ENCODE results near the gene C2CD4D. TPM values are rescaled to one million over a fixed set of nuclear protein-coding genes. Genes with fewer than 3 reads are reported as not detected.

Gene C2CD4D
- total RNA-seq, 1 donor from 2014 or later = not detected

DNA sequence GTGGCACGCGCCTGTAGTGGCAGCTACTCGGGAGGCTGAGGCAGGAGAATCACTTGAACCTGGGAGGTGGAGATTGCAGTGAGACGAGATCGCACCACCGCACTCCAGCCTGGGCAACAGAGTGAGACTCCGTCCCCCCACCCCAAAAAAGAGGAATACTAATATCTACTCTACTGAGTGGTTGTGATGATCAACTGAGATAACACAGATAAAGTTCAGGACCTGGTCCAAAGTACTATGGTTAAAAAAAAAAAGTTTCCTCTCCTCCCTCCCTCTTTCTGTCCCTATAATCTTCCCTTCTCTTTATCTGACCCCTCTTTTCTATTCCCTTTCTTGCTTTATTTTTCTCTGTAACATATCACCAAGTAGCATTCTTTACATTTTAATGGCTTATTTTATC lies 4.0 kb downstream of the C2CD4D start:
- DNase-seq (ENCODE audit: extremely low read depth, low read depth, low spot score) = no peak

DNA sequence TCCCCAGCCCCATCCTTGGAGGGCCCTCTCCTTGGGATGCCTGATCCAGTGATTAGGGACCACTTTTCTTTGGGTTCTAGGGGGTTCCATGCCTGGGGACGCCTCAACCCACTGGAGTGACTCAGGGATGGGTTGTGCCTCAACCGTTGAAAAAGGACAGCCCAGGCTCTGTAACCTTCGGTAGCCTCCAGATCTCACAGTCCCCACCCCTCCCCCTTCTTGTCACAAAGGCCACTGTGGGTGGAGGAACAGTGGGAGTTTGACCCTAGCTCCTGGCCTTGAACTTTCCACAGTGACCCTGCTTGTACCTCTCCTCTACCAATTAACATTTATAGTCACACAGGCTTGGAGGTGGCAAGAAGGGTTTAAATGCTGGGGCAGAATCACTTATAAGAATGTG lies 5.4 kb downstream of the C2CD4D start:
- DNase-seq (ENCODE audit: extremely low read depth, low read depth, low spot score) = no peak

DNA sequence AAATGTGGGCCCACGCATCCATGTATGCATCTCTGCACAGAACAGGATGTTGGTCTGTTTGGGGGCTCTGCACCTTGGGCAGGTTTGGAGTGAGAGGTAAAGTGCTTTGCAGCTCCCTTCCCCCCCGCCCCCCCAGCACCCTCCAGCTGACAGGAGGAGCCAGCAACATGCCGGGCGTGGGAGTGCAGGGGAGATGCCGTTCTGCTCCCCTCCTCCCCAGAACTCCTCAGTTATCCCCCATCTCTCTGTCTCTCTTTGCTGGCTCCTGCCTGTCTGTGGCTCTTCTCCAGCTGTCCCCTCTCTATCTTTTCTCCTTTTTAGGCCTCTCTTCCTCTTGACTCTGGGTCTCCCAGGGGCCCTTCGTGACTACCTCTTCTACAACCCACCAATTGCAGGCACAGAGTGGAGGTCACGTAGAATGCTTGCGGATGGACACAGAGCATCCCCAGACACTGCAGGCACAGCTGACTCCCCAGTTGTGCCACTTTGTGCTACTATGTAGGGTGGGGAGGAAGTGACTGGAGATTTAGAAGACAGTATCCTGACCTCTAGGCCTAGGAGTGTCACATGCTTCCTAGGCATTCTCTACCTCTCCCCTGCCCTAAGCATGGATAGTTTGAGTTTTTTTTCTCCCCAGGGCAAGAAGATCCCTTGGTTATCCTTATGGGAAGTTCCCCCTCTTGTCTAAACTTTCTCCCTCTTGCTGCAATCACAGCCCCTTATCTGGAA lies 6.3 kb downstream of the C2CD4D start:
- DNase-seq (ENCODE audit: extremely low read depth, low read depth, low spot score) = no peak

DNA sequence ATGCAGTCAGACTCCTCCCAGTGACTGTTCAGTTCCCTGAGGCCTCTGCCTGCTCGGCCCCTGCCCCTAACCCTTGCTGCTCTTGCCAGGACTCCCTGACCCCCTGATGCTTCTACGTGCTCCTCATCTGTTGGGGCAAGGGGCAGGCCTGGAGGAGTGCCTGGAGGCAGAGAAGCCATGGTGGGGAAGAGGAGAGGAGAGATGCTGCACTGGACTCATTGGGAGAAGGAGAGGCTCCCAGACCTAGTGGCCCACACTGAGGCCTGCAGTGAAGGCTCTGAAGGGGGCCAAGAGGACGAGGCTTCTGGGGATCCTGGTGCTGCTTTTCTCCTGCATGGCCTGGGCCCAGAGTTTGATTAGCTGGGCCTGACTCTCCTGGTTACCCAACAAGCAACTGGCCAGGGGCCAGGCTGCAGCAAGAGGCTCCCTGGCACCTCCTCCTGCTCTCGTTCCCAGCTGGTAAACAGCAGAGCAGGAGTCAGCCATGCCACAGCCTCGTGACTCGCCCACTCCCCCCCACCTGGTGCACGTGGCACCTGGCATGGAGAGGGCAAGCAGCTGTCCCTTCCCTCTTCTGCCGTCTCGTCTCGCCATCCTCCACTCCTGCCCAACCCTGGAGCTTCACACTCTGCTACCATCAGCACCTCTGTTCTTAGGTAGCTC lies 7.2 kb downstream of the C2CD4D start:
- DNase-seq (ENCODE audit: extremely low read depth, low read depth, low spot score) = no peak

DNA sequence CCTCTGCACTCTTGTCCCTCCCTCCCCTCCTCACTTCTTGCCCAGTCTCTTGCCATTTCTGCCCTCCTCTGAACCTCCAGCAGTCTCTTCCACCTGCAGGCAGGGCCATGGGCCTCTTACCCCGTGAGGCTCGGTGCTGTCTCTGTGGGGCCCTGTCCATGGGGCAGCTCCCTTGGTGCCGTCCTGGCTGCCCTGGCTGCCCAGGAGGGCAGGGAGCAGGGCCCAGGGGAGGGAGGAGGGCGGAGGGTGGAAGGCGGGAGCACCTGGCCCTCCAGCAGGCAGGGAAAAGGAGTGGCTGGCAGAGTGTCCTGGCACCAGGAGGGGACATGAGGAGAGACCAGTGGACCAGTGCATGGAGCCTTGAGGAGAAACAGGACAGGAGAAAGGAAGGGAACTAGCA lies 8.0 kb downstream of the C2CD4D start, which contains the start of gene RORC:
RORC (minus strand) TSS at position 198 of the 400 bp plus-strand sequence; CDS start at position 160, 38 bp downstream.
- DNase-seq (ENCODE audit: extremely low read depth, low read depth, low spot score) = no peak

DNA sequence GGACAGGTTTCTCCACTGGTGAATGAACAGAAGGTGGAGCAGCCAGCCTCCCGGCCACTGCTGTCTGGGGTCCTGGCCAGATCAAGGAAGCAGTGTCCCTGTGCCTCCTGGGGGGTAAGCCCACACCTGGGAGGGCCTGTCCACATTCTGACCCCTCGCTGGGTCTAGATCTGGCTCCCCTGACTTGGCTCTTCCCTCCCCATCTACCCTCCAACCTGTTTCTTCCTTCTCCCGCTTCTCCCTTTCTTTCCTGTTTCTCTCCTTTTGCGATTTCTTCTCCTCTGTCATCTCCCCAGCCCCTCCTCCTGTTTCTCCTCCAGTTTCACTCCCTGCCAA lies 8.4 kb downstream of the C2CD4D start:
- no peak for DNase-seq (ENCODE audit: extremely low read depth, low read depth, low spot score)

DNA sequence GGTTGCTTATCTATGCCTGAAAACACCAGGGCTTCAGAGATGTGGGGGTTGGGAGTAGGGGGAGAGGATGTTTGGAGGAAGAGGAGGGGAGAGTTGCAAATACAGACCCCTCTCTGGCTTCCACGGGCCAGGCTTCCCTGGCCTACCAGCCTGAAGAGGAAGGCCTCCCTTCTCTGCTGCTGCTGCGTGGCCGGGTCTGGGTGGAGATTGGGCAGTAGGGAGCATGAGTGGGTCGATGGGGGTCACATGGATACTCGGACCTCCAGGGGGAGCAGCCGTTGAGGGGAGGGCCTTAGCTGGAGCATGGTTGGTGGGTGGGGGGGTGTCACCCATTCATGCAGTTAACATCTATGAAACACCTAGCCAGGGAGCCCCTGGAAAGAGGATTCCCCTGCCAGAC lies 9.6 kb downstream of the C2CD4D start:
- no peak for DNase-seq (ENCODE audit: extremely low read depth, low read depth, low spot score)

DNA sequence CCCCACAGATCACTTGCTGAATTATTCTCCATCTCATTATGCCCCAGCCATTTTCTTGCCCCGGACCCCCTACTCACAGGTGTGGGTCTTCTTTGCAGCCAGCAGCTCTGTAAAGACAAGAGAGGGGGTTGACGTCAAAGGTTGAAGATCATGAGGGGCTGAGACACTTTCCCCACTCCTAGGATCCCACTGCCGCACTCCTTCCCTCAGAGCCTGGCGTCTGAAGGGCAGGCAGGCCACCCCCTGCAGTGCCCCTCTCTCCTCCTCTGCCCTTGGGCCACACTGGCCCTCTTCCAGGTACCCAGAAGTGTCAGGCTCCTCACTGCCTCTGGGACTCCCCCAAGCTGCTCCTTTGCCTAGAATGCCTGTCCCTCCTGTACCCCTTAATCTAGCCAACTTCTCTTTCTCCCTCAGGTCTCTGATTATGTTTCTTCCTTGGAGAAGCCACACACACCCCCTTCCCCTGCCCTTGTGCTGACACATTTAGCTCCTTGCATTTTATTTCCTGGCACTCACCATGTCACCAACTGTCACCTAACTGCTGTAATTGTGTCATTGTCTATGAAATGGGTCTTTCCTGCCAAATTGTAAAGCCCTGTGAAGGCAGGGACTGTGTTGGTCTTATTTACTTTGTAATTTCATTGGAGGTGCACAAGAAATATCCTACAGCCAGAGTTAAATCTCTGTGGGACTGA lies 10.1 kb downstream of the C2CD4D start:
- DNase-seq (ENCODE audit: extremely low read depth, low read depth, low spot score) = no peak

DNA sequence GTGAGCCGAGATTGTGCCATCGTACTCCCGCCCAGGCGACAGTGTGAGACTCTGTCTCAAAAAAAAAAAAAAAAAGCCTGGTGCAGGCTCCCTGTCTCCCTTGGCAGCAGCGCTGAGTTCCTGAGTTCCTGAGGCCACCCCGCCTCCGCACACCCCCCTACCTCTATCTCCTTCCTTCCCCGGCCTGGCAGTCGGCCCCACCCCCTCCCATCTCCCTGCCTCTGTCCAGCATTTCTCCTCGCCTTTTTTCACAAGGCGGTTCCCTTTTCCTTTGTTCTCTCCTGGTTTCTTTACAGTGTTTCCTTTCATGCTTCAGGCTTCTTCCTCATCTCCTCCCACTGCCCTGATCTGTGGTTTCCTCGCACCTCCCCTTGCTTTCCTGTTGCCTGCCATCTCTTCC lies 10.7 kb downstream of the C2CD4D start:
- no peak for DNase-seq (ENCODE audit: extremely low read depth, low read depth, low spot score)

DNA sequence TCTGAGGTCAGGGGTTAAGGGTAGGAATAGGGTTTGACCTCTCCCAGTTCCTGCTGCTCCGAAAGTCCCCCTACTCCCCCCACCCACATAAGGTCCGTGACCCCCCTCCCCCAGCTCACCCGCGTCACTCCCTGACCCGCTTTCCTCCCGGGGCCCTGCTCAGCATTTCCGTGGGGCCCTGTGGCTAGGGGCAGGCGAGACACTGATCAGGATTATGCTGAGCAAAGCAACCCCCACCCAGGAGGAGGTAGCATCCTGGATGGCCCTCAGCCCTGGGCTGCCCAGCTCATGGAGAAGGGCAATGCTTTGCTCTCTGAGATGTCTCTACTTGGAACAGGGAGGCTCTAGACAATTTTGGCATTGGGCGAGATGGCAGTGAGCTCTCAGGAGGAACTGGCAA lies 11.8 kb downstream of the C2CD4D start:
- no peak for DNase-seq (ENCODE audit: extremely low read depth, low read depth, low spot score)

DNA sequence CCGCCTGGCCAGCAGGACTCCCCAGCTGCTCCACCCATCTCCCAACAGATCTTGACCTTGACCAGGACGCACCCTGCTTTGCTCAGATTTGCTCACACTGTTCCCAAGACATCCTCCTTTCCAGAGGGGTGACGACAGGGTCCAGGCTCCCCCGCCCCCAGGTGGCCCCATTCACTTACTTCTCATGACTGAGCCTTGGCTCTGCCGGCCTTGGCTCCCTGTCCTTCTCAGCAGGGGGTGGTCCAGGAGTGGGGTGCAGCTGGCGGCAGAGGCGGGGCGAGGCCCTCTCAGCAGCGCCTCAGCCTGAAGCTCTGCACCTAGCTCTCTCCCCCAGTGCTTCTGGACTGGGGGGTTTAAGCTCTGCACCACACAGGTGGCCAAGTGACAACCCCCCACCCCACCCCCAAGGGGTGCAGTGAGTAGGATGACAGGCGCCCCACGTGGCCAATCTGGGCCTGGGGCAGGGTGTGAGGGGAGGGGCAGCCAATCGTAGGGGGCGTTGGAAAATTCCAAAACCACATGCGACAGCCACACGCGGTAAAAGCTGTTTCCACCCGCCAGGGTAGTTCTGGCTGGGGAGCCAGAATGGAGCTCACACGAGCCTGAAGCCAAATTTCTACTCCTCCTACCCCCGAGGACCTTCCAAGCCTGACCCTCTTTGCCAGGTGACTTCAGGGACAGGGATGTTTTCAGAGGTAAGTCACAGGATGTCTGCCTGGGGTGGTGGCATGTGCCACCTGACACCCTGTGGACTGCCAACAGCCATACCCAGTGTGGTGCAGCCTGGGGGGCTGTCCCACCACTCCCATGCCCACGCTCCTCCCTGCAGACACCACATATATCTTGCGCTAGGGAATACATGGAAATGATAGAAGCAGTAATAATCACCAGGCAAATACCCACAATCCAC lies 13.6 kb downstream of the C2CD4D start:
- no peak for DNase-seq (ENCODE audit: extremely low read depth, low read depth, low spot score)

DNA sequence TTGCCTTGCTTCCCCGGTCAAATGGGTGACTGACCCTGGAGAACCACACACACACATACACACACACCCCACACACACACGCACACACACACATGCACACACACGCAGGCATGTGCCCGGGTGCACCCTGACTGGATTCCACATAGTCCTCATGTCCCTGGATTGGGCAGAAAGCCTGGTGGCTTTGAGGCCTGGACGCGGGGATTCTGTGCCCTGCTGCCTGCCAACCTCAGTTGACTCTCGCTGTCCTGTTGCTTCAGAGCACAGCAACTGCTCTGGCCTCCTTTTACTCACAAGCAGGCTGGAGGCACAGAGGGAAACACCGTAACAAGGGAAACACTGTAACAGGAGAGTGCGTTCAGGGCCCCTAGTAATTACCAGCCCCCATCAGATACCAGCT lies 14.4 kb downstream of the C2CD4D start:
- no peak for DNase-seq (ENCODE audit: extremely low read depth, low read depth, low spot score)

DNA sequence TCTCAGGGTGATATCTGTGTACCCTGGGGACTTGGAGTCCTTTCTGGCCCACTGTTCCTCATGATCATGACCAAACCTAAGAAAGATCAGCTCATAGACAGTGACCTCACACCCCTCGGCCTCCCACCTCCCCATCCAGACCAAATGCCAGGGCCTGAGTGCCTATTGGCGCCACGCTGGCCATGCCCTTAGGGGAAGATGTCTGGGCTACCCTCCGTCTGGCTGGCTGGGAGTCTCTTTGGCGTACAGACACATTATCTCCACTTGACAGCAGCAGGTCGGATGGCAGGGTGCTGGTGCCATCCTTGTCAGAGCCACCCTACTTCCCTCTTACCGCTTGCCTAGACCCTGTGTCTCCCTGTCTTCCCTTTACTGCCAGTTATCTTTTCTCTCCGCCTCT lies 16.4 kb downstream of the C2CD4D start:
- DNase-seq (ENCODE audit: extremely low read depth, low read depth, low spot score) = no peak

DNA sequence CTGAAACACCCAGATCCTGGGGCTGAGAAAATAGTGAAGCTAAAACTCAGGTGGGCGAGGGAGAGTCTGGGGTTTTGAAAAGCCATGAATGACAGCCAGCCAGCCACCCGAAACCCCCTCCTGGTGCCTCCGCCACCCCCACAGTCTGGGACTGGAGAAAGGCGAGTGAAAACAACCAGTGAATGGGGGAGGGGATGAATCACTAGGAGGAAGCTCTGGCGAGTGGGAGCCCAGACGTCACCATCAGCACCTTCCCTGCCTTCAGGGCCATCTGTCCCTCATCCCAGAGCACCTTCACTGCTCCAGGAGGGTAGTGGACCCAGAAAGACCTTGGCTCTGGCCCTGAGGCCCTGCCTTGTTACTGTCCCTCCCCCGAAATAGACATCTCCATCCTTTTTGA lies 17.2 kb downstream of the C2CD4D start:
- DNase-seq (ENCODE audit: extremely low read depth, low read depth, low spot score) = no peak

DNA sequence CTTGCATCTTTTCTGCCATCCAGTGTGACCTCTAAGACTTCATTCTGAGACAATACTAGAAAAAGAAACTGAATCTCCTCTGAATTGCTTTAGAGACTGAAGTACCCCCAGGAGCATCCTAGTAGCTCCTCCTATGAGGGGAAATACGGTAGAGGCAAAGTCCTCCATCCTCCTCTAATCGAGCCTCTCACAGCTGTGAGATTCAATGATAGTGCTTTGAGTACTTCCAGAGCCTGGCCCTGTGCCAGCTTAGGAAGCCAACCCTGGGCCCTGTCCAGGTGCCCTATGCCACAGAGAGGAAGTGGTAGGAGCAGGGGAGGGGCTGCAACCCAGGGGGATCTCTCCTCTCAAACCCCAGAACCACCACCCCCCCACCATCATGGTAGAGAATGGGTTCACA lies 18.7 kb downstream of the C2CD4D start:
- no peak for DNase-seq (ENCODE audit: extremely low read depth, low read depth, low spot score)

DNA sequence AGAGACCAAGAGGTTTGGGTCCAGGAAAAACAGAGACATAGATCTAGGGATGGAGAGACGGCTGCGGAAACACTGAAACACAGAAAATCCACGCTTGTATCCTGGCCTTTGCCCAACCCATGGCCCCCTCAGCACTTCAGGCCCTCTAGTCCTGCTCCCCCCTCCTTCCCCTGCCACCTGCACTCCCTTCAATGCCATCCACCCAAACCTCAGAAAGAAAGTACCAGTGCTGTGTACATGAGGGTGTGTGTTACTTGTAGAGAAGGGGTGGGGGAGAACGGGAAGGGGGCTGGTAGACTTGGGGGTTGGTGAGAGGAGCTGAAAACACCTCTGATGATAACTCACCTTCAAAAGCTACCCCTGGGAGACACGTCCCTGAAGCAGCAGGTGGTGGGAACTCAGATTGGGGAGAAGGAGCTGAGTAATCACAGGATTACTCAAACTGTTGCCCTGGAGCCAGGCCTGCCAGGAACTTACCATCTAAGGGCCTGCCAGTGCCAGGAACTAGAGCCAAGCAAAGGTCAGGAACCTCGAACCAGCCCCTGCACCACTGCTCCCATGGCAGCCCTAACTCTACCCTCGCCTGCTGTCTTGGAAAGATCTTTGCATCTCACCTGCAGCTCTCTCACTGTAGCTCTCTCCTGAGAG lies 19.5 kb downstream of the C2CD4D start:
- DNase-seq (ENCODE audit: extremely low read depth, low read depth, low spot score) = no peak

DNA sequence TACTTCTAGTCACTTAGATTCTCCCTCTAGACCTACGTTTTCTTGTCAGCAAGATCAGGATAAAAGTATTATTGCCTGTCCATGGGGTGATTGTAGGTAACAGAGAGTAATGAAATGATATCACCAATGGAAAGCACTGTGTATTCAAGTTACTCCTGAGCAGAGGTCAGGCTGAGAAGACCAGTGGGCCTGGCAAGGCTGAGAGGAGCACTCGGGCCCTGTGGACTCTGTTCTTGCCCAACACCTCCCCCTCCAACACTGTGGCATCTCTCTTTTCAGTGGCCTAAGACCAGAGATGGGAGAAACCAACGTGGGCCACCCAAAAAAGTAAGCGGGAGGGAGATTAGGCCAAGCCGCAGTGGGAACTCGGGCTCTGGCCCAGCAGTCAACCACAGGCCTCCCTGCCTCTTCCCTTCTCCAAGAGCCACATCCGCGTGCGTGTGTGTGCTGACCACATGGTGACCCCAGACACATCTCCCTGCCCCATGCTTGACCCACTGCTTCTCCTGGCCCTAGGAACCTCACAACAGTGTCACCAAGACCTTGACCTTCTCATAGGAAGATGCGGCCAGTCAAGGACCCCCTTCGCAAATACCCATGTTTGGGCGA lies 20.3 kb downstream of the C2CD4D start:
- no peak for DNase-seq (ENCODE audit: extremely low read depth, low read depth, low spot score)

DNA sequence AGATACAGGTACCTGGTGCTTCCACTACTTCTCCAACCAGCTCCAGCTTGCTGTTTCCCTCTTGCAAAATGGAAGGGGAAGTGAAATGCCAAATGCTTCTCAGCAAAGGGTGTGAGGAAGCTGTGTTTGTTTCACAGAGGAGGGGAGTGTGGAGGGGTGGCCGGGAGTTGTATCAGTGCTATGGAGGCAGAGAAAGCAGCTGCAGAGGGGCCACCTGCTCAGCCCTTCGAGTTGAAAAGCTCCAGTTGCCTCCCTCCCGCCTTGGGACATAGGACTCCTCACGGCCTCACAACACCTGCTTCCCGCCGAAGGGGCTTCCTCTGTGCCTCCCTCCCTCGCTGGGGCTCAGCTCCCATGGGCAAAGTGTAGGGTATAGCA lies 22.3 kb downstream of the C2CD4D start:
- no peak for DNase-seq (ENCODE audit: extremely low read depth, low read depth, low spot score)

DNA sequence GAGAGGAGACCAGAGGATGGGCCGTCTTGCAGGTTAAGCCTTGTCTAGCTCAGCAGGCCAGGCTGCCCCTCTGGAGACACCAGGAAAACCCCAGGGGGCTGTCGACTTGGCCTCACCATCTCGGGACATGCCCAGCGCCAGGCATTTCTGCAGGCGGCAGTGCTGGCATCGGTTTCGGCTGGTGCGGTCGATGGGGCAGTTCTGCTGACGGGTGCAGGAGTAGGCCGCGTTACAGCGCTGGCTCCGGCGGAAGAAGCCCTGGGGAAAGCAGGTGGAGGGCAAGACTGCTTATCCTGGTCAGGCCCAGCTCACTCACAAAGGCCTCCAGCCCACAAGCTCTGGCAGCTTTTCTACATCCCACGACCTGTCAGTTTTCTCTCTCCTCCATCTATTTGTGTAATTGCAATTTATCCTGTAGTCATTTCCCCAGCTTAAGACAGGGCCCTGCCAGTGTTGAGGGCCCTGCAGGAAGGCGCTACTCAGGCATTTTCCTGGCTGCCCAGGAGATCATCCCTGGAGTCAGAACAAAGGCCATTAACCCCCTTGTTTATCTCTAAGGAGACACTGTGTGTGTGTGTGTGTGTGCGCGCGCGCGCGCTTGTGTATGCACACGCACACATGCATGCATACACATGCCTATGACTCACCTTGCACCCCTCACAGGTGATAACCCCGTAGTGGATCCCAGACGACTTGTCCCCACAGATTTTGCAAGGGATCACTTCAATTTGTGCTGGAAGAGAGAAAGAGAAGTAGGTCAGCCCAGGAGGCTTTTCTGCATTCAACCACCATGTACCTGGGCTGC lies 22.9 kb downstream of the C2CD4D start:
- DNase-seq (ENCODE audit: extremely low read depth, low read depth, low spot score) = no peak

Measured in glomerular endothelial cell (primary cell).